Stimulated activated CD8-positive, alpha-beta memory T cell treated with anti-CD3 and anti-CD28 coated beads, Interleukin-4, amount 100 ng/mL, for 1 hour (primary cell): ENCODE measurements around the gene ATP11C.
"Not testable (repeated sequence)": the region's sequence is repeated elsewhere in the genome, so short reads cannot be mapped to it uniquely, and the experiment has no call there.

Experiments
- DNase-seq, 2 donors: peaks; one replicate each; pipeline ENCODE4 v3.0.0-alpha.2; 2020; ENCODE audit warnings: low read depth in 2 of 2, low spot score in 1 of 2

Gene ATP11C

DNA sequence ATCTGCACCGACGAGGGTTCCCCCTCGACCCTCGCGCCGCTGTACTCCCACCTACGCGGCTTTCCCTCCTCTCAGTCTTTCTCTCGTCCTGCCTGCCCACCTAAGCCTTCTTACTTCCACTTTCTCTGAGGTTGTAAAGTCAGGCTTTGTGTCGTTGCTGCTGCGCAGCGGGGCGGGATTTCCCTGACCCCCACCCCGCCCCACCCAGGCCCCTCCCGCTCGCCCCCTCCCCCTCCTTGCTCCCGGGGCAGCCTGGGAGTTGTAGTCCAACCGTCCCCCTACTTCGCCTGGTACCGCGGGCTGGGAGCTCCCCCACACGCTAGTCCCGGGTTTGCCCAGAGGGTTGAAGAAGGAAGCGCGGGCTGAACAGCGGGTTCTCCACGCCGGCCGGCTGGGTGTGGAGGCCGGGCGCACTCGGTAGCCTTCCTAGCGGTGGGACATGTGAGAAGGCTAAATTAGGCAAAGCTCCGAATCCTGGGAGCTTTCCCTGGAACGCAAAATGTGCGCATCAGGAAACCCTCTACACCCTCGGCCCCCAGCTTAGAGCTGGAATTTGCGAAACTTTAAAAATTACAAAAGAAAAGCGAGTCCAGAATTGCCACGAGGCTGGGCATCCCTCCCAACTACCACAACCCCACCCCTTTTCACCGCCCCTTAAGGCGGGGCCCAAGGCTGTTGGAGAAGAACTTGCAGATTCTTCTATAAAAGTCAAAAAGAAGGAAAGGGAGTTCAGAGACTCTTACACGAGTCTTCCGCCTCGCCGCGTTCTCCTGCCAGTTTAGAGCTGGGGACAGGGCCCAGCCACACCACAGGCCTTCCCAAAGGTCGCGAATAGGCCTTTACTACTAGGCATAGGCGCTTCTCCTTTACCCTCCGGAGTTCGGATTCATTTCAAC is at the start of gene ATP11C:
ATP11C (minus strand) TSS at position 153 of the 896 bp plus-strand sequence. CDS start 1,011 bp downstream, outside the sequence.
- DNase-seq: peak; percentile 39 to 70

DNA sequence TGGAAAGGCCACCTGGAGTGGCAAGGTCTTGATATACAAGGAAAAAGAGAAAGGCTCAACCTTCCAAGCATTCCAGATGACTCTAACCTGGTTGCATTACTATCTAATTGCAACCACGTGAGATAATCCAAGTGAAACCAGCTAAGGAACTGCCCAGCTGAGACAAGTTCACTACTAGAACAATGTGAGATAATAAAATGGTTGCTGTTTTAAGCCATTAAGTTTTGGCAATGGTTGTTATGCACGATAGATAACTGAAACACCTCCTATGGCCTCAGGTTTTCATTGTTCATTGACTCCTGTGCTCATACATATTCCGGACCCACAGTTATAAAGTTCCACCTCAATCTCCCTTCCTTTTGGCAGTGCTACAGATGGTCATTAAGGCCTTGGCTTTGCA is 41.6 kb upstream of the ATP11C start:
- DNase-seq: no peak

DNA sequence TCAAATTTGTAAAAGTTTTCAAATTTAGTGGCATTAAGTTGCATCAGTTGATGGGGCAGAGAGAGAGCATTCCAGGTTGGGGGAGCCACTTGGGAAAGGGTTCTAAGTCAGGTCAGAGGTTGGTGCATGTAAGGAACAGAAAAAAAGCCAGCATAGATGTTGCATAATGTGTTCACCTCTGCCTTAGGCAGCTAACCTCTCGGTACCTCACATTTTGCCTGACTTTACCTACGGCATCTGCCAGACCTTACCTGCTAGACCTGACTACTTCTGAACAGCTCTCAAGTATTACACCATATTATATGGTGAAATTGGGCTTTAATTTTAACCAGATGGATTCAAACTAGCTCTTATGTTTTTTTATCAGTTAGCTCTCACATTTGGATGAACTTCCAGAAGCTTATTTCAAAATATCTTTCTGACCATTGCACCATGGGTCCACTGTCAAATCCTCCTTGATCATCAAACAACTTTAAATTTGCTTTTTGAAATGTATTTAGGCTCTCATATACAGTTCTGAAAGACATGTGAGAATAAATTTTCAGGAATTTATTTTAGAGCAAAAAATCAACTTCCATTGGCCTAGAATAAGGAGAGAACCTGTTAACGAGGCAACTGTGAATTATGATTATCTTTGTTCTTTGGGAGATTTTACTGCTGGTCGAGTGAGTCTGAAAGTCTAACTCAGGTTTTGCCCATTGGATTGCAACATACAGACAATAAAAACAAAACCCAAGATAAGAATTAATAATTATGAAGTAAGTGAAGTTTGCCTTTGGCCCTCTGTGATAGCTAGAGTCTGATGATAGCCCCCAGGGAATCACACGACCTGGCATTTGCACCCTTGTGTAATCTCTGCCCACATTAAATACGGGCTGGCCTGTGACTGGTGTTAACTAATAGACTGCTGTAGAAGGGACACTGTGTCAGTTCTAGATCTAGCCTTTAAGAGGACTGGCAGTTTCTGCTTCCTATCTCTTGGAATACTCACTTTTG is 40.1 kb upstream of the ATP11C start:
- no peak for DNase-seq

DNA sequence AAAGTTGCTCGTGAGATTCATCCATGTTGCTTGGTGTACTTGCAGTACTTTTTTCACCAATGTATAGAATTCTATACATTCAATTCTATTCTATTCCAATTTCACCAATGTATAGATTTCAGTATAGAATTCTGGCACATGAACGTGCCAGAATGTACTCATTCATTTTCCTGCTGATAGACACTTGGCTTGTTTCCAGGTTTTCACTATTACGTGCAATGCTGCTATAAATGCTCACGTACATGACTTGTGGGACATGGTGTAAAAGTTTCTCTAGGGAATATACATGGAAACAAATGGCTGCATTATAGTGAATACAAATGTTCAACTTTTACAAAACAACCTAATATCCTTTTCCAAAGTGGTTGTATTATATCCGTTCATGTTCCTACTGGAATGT is 39.3 kb upstream of the ATP11C start:
- DNase-seq: no peak

DNA sequence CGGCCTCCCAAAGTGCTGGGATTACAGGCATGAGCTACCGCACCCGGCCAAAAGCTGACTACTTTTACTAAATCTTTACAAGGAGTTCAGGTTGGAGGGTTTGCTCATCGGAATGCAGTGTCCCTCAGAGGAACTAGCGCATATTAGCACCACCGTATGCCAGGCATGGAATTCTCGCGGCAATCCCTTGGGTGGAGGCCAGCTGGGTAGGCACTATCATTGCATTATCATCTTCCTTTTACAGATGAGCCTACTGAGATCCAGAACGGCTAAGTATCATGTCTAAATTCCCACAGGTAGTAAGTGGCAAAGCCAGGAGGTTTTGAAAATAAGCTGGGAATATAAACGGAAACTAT is 38.5 kb upstream of the ATP11C start:
- no peak for DNase-seq

DNA sequence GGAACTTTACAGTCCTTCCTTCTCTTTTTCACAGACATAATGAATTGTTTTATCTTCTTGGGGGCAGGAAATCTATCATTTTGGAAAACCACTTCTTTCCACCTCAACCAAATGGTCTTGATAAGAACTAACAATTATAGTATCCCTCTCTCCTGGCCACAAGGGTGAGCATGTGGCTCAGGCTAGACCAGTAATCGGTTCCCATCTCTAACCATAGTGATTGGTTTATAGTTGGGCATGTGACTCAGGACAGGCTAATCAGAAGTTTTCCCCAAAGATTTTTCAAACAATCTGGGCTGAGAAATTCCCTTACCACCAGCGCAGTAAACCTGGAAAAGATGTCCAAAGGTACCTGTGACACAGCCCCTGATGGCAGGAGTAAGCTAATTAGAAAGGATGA is 36.4 kb upstream of the ATP11C start:
- no peak for DNase-seq

DNA sequence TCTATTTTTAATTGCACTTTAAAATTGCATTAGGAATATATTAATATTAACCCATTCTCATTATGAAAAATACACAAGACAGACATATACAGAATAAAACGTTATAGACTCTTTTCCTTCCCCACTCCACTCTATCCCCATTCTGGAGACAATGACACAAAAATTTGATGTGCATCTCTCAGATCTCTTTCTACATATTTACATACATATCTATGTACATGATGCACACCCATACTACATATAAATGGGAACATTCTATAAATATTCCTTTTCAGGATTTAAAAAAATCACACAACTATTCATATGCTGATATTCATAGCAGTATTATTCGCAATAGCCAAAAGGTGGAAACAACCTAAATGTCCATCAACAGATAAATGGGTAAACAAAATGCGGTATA is 34.9 kb upstream of the ATP11C start:
- DNase-seq: no peak

DNA sequence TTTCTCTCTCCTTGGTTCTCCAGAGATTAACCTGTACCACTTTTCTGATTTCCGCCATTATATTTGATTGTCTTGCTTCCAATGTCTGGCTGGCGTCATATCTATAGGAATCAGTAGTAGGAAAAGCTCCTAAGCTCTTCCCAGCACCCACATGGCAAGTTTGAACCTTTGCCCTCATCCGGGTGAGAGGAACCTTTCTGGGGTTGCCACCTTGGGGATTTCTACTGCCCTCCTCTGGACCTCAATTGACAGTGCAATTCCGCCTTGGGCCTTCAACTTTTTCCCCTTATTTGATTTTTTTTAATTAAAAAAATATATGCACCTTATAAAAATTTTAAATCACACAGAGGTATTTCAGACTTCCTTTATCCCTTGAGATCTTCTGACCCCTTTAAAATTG is 34.4 kb upstream of the ATP11C start:
- DNase-seq: no peak

DNA sequence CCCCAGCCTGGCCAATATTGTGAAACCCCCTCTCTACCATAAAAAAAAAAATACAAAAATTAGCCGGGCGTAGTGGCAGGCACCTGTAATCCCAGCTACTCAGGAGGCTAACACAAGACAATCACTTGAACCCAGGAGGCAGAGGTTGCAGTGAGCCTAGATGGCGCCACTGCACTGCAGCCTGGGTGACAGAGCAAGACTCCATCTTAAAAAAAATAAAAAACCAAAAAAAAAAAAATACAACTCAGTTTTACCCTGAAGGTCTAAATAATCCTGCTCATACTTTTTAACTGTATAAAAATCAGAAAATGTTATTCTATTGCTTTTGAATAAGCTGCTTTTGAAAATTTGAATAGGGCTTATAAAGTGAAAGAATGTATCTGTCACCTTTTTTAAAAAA is 33.3 kb upstream of the ATP11C start:
- not testable (repeated sequence) for DNase-seq

DNA sequence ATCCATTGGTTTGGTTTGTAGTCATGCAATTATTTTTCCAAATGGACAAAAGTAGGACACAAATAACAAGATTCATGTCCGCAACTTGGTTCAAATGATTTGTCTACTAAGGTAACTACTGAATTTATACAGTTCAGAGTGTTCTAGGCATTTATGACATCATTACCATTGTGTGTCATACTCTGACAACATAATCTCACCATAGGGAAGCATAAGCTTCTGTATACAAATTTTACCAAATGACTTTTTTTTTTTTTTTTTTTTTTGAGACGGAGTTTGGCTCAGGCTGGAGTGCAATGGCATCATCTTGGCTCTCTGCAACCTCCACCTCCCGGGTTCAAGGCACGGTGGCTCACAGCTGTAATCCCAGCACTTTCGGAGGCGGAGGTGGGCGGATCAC is 32.6 kb upstream of the ATP11C start, which contains the start of gene CXorf66:
CXorf66 (minus strand) TSS at position 101 of the 400 bp plus-strand sequence; CDS start at position 76, 25 bp downstream.
- no peak for DNase-seq

DNA sequence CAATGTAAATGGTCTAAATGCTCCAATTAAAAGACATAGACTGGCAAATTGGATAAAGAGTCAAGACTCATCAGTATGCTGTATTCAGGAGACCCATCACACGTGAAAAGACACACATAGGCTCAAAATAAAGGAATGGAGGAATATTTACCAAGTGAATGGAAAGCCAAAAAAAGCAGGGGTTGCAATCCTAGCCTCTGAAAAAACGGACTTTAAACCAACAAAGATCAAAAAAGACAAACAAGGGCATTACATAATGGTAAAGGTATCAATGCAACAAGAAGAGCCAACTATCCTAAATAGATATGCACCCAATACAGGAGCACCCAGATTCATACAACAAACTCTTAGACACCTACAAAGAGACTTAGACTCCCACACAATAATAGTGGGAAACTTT is 28.2 kb upstream of the ATP11C start:
- DNase-seq: not testable (repeated sequence)

DNA sequence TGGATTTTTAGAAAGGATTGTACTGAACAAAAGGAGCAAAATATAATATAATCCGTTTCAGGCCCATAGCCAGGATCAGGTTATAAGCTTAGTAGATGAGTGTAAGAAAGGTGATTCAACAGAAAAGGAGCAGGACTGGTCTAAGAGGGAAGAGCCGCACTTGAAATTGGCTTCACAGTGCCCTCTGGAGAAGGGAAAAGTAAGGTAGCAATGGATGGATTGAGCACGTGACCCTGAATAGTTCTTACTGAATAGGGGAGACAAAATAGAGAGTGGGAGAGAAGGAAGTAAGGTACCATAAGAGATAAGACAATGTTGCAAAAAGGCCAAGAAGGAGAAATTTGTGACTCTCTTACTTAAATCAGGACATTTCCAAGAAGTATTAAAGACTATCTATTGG is 16.9 kb upstream of the ATP11C start:
- no peak for DNase-seq

DNA sequence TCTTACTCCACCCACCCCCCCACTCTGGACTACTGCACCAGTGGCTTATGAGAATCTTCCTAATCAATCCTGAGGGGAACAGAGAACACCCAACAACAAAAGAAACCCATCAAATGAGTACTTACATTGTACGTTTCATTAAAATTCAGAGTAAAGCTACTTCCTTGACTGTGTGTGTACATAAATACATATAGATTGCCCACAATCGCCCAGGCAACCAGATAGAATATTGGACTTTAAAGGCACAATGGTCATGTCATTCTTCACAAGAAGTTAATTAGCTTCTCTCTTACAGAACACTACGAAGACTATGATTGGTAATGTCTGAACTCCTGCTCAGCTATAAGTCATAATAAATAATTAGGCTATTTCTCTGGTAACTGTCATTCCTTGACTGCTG is 12.2 kb upstream of the ATP11C start:
- DNase-seq: no peak

DNA sequence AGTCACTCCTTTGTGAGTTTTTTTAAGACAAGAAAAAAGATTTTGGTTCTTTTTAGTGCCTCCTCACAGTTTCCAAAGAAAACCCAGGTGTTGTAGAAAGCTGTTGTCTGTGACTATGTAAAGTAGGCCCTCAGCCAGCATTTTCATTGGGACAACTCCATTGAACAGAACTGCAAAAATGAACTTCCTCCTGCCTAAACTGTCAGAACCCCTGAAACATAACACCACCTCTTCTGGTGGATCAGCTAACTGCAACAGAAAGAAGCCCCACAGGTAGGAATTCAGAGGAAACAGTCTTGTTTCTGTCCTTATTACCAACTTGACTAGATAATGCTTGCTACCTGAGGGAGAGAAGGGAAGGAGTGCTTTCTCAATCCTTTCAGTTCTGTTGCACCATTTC is 3.4 kb upstream of the ATP11C start:
- no peak for DNase-seq

DNA sequence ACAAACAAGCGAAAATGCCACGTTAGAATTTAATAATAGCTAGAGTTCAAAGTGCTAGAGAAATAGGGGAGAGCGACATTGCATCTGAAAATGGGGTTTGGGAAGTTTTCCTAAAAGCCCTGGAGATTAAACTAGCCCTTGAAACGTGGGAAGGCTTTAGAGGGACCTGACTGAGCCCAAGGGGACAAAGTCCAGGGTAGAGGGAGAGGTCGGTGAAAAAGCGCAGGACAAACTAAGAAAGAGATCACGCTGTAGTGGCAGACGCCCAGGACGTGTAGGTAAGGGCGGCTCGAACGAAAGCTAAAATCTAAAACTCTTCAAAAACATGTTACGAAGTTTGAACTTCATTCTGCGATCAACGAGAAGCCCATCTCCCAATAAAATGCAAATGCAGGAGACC is 1.1 kb upstream of the ATP11C start:
- DNase-seq: no peak

DNA sequence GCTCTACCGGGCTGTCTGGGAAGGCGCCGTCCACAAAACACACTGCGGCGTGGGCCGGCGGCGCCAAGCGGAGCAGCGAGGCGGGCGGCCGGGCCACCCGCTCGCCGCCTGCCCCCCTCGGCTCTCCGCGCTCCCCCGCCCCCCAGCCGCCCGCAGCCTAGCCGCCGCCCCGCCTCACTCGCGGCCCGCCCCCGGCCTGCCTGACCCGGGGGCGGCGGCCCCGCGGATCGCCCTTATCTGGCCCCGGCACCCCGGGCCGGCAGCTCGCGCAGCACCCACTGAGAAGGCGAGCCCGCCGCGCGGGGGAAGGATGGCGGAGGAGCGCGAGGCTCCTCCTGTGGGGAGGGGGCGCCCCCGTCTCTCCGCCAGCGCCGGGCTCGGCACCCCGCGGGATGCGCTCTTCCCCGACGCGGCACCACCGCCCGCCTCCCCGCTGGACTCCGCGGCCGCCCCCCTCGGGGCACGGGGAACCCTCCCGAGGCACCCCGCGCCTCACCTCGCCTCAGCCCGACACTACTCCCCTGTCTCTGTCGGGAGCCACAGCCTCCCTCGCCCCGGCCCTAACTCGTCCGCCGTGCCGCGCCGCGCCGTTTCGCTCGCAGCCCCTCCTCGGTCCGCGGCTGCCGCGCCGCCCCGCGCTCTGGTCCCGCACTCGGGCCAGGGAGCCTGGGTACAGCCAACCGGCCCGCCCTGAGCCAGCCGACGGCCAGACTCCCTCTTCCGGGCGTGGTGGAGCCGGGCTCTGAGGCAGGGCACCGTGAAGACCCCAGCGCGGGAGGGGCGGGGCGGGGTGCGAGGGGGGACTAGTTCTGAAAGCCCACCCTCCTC is 566 bp downstream of the ATP11C start:
- DNase-seq: peak; percentile 7 to 26

DNA sequence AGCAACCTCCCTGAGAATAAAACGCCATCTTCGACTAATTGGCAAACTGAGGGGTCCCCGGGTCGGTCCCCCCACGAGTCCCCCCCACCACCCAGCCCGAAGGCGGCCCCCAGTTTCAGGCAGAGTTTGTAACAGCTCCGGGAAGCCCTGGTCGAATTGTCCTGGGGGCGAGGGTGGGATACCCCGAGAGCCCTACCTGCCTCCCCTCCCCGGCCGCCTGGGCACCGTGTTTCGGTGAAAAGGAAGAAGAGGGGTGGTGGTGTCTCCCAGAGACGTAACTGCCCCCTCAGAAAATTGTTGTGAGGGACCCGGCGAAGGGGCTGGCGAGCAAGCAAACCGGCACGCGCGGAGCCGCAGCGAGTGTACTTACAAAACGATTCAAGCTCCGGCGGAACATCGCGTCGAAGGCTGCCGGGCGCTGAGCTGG is 1.2 kb downstream of the ATP11C start:
- DNase-seq: no peak

DNA sequence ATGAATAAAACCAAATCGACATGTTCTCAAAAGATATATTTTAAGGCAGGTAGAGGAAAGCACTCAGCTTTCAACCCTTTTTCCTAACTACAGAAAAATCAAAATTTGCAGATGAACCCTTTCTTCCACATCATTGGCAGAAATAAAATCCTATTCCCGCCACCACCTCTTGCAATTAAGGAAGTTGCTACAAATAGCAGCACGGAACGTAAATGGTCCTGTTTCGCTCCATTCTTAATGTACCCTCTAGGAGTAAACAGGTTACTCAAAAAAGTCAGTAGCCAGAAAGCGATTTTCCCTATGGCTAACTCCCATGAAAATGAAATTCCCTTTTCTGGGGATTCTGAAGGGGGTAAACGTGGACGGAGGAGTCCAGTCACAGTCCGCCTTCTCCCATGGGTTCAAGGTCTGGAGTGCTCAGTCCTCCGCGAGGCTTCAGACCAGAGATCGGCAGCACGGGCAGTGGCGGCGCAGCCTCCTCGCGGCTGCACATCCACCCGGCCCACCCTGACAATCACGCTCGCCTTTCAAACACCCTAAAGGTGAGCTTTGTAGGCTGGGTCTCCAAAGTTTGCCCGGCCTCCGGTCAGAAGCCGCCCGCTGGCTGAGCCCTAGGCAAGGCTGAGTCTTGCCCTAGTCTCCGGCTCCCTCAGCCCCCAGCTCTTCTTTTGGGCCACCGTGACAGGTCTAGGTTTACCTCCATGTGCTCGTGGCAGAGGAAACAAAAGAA is 1.8 kb downstream of the ATP11C start:
- DNase-seq: peak in 1 of 2 donors; percentile 0

DNA sequence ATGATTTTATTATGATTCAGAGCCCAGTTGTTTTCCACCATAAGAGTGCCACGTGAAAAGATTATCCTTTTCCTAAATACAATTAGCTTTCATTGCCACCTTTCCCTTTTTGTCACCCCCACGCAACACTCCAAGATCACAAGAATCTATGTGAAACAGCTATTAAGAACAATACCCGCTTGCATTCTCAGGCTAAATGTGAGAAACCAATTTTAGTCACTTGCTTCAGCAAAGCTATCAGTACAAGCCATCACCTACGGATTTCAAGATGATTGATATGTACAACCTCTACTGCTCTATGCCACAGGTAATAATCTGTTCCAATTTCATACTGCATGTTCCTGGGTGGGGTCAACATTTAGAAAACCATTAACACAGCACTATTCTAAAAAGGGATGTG is 2.5 kb downstream of the ATP11C start:
- DNase-seq: no peak

DNA sequence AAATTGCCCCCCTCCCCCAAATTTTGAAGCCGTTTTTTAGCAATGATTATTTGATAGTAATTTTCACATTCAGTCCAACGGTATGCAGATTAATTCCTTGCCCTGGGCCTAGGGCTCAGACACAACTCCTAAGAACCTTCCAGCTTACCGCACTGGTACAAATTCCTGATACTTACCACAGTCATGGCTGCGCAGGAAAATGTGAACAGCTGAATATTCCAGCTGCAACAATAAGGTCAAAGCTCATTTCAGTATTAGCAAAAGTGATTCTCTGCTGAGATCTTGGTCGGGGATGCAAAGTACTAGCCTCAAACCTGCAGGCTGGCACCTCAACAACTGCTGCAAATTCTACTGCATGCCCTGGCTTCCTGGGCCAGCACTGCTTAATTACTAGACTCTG is 3.0 kb downstream of the ATP11C start:
- no peak for DNase-seq
